Hepatocyte (in vitro differentiated cells): ENCODE measurements around the gene SMDT1. TPM values are rescaled to one million over a fixed set of nuclear protein-coding genes. Genes with fewer than 3 reads are reported as not detected.
"Not testable (repeated sequence)": the region's sequence is repeated elsewhere in the genome, so short reads cannot be mapped to it uniquely, and the experiment has no call there.

Experiments
- DNase-seq: peaks from one replicate; pipeline ENCODE4 v3.0.0-alpha.2; 2016; ENCODE audit warnings: low spot score
- H2AFZ ChIP-seq: fragments of 200-600 bp; sonication (generic); 2 replicates; pipeline ENCODE4 v1.6.0; 2016; ENCODE audit warnings: antibody characterized with exemption, mild to moderate bottlenecking
- H3K27ac ChIP-seq: fragments of 200-600 bp; sonication (generic); 2 replicates; pipeline ENCODE4 v1.5.1; 2016; ENCODE audit warnings: mild to moderate bottlenecking
- H3K27me3 ChIP-seq: fragments of 200-600 bp; sonication (generic); 2 replicates; pipeline ENCODE4 v1.6.1; 2016
- H3K36me3 ChIP-seq: fragments of 200-600 bp; sonication (generic); replicated peaks from 2 replicates; pipeline ENCODE4 v1.5.1; 2016; ENCODE audit warnings: low read depth; ENCODE audit not compliant: insufficient read depth
- H3K4me1 ChIP-seq: fragments of 200-600 bp; sonication (generic); 2 replicates; pipeline ENCODE4 v1.5.1; 2016; ENCODE audit warnings: mild to moderate bottlenecking, moderate library complexity; ENCODE audit not compliant: insufficient read depth
- H3K4me2 ChIP-seq: fragments of 200-600 bp; sonication (generic); 2 replicates; pipeline ENCODE4 v1.6.0; 2016
- H3K4me3 ChIP-seq: fragments of 200-600 bp; sonication (generic); 2 replicates; pipeline ENCODE4 v1.5.1; 2016; ENCODE audit warnings: mild to moderate bottlenecking
- H3K79me2 ChIP-seq: fragments of 200-600 bp; sonication (generic); 2 replicates; pipeline ENCODE4 v1.6.0; 2017; ENCODE audit warnings: mild to moderate bottlenecking
- H3K9me2 ChIP-seq: fragments of 200-600 bp; sonication (generic); replicated peaks from 2 replicates; pipeline ENCODE4 v1.6.0; 2017; ENCODE audit warnings: mild to moderate bottlenecking; ENCODE audit not compliant: insufficient read depth
- H3K9me3 ChIP-seq: fragments of 200-600 bp; sonication (generic); 2 replicates; pipeline ENCODE4 v1.5.1; 2016; ENCODE audit warnings: low read depth, mild to moderate bottlenecking
- H4K20me1 ChIP-seq: fragments of 200-600 bp; sonication (generic); 2 replicates; pipeline ENCODE4 v1.6.0; 2016; ENCODE audit warnings: mild to moderate bottlenecking; ENCODE audit not compliant: insufficient read depth, poor library complexity, severe bottlenecking
- CTCF ChIP-seq: fragments of 200-600 bp; sonication (generic); IDR thresholded peaks from 2 replicates; pipeline ENCODE4 v1.5.1; 2016; ENCODE audit warnings: antibody characterized with exemption, mild to moderate bottlenecking; ENCODE audit not compliant: poor library complexity
- EZH2 ChIP-seq: fragments of 200-600 bp; sonication (generic); IDR thresholded peaks from 2 replicates; pipeline ENCODE4 v1.6.1; 2016; ENCODE audit warnings: antibody characterized with exemption, mild to moderate bottlenecking, borderline replicate concordance
- EZH2phosphoT487 ChIP-seq: fragments of 200-600 bp; sonication (generic); IDR thresholded peaks from one replicate; pipeline ENCODE4 v1.6.1; 2018; ENCODE audit warnings: antibody characterized with exemption, mild to moderate bottlenecking, low read depth, moderate library complexity; ENCODE audit not compliant: unreplicated experiment, severe bottlenecking
- WGBS: methylation state at CpG from one replicate; pipeline ENCODE4 v1.1.6; 2016; ENCODE audit warnings: low lambda C conversion rate; ENCODE audit errors: missing lambda C conversion rate; 5-methylcytosine and 5-hydroxymethylcytosine counted together
- polyA plus RNA-seq: library from polyadenylated mRNA; unstranded; fragments of >200 nt; fragmentation: Nextera tagmentation; extraction: Ambion mirVana; gene quantifications from 2 replicates; pipeline ENCODE4 v1.2.1, GENCODE V29; 2016
- total RNA-seq: library from RNA; depleted of rRNA; stranded (reverse); fragments of >200 nt; gene quantifications from 2 replicates; pipeline ENCODE4 v1.2.3, GENCODE V29; 2014

Gene SMDT1
- total and polyA plus RNA-seq, 2 experiments from 2014 or later: 10.8 to 145 TPM

GRCh38 chr22:42091455-42091782 lies 11.9 kb downstream of the SMDT1 start:
- 37% methylated on average over 7 of the region's 7 CpGs for WGBS
- Histone ChIP-seq H3K27ac (peak overlapping the region; percentile 81), H2AFZ (peak overlapping the region; percentile 72)

DNA sequence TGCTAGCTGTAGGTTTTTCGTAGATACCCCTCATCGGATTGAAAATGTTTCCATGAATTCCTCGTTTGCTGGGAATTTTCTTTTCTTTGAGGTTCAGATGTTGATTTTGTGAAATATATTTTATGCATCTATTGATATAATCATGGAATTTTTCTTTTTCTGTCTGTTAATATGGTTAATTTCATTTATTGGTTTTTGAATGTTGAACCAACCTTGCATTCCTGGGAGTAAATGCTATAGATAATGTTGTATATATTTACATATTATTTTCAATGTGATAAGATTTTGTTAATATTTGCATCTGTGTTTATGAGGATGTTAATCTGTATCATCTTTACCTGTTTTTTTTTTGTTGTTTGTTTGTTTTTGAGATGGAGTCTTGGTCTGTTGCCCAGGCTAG lies 21.7 kb downstream of the SMDT1 start:
- Histone ChIP-seq H3K4me1 (no peaks in the 10 kb centered on the region), H3K4me3 (no peak overlapping the region)
- WGBS: 96% methylated on average over 3 of the region's 3 CpGs

More at GRCh38 chr22:42091455-42091782, 11.9 kb downstream of the SMDT1 start:
- Histone ChIP-seq H3K9me3 (no peaks in the 10 kb centered on the region), H3K4me1 (peaks cover 4% of the 10 kb centered on the region), H3K4me2 (peak overlapping the region; percentile 82), H3K9me2 (no peaks in the 10 kb centered on the region), H3K36me3 (no peaks in the 10 kb centered on the region), H3K27me3 (no peaks in the 10 kb centered on the region), H3K4me3 (peak overlapping the region; percentile 20), H3K79me2 (peaks cover 31% of the 10 kb centered on the region), H4K20me1 (peaks cover 7% of the 10 kb centered on the region)
- DNase-seq: no peak
- no peak for TF ChIP-seq CTCF

GRCh38 chr22:42104332-42104860 lies 24.9 kb downstream of the SMDT1 start:
- H3K4me3 ChIP-seq, H4K20me1 ChIP-seq, DNase-seq, H2AFZ ChIP-seq, H3K9me3 ChIP-seq, H3K4me1 ChIP-seq, H3K79me2 ChIP-seq, H3K4me2 ChIP-seq, H3K36me3 ChIP-seq, H3K27ac ChIP-seq, H3K9me2 ChIP-seq, H3K27me3 ChIP-seq: not testable (repeated sequence)
- 84% methylated on average over 6 of the region's 6 CpGs for WGBS

More for the DNA sequence above, 21.7 kb downstream of the SMDT1 start:
- H3K27ac ChIP-seq: no peak overlapping the region
- H3K9me3 ChIP-seq: no peaks in the 10 kb centered on the region
- no peak for DNase-seq
- H3K36me3 ChIP-seq: no peaks in the 10 kb centered on the region
- TF ChIP-seq EZH2phosphoT487: no peak
- TF ChIP-seq CTCF: no peak
- no peaks in the 10 kb centered on the region for H4K20me1 ChIP-seq
- no peak overlapping the region for H2AFZ ChIP-seq
- no peaks in the 10 kb centered on the region for H3K9me2 ChIP-seq
- H3K79me2 ChIP-seq: no peaks in the 10 kb centered on the region
- H3K4me2 ChIP-seq: no peak overlapping the region
- no peaks in the 10 kb centered on the region for H3K27me3 ChIP-seq

GRCh38 chr22:42108848-42109247 lies 29.3 kb downstream of the SMDT1 start:
- Histone ChIP-seq H3K9me2 (no peaks in the 10 kb centered on the region), H3K27ac (no peak overlapping the region), H3K36me3 (no peaks in the 10 kb centered on the region), H3K9me3 (no peaks in the 10 kb centered on the region), H3K4me3 (no peak overlapping the region), H3K79me2 (no peaks in the 10 kb centered on the region), H2AFZ (no peak overlapping the region), H4K20me1 (no peaks in the 10 kb centered on the region), H3K4me2 (no peak overlapping the region), H3K27me3 (no peaks in the 10 kb centered on the region), H3K4me1 (no peaks in the 10 kb centered on the region)
- WGBS: 89% methylated on average over 18 of the region's 18 CpGs
- DNase-seq: no peak
- TF ChIP-seq EZH2phosphoT487: no peak
- no peak for TF ChIP-seq CTCF
- no peak for TF ChIP-seq EZH2
